MV-4-11 (cell line): ENCODE results near the gene FAM153A.
"Not testable (repeated sequence)": the region's sequence is repeated elsewhere in the genome, so short reads cannot be mapped to it uniquely, and the experiment has no call there.

Experiments
- DNase-seq: peaks from one replicate; lab custom pipeline; 2025; lab: John Stamatoyannopoulos, UW

The FAM153A gene

GRCh38 chr5:177724858-177725257, 57.8 kb downstream of the FAM153A start:
- DNase-seq: not testable (repeated sequence)

- DNase-seq: not testable (repeated sequence)
Measured at GRCh38 chr5:177723831-177724485, 58.7 kb downstream of the FAM153A start.

GRCh38 chr5:177722829-177723228, 59.9 kb downstream of the FAM153A start:
- not testable (repeated sequence) for DNase-seq

- DNase-seq: not testable (repeated sequence)
Measured at GRCh38 chr5:177719989-177720388, 62.7 kb downstream of the FAM153A start.

GRCh38 chr5:177715423-177715822, 67.3 kb downstream of the FAM153A start:
- DNase-seq: not testable (repeated sequence)

GRCh38 chr5:177696100-177696499, 86.6 kb downstream of the FAM153A start:
- DNase-seq: not testable (repeated sequence)

GRCh38 chr5:177695356-177695930, 87.3 kb downstream of the FAM153A start:
- not testable (repeated sequence) for DNase-seq

- DNase-seq: not testable (repeated sequence)
Measured at GRCh38 chr5:177694518-177694835, 88.2 kb downstream of the FAM153A start.

GRCh38 chr5:177693671-177694517, 88.8 kb downstream of the FAM153A start:
- not testable (repeated sequence) for DNase-seq

- not testable (repeated sequence) for DNase-seq
Measured at GRCh38 chr5:177692969-177693368, 89.7 kb downstream of the FAM153A start.

GRCh38 chr5:177692507-177692906, 90.2 kb downstream of the FAM153A start:
- DNase-seq: not testable (repeated sequence)

GRCh38 chr5:177689011-177689610, 93.6 kb downstream of the FAM153A start:
- DNase-seq: not testable (repeated sequence)

GRCh38 chr5:177688091-177688490, 94.6 kb downstream of the FAM153A start:
- not testable (repeated sequence) for DNase-seq

GRCh38 chr5:177681920-177682319, 100.8 kb downstream of the FAM153A start:
- not testable (repeated sequence) for DNase-seq
